Measurements from ENCODE around the gene ZNF148.

ZNF148 gene

DNA sequence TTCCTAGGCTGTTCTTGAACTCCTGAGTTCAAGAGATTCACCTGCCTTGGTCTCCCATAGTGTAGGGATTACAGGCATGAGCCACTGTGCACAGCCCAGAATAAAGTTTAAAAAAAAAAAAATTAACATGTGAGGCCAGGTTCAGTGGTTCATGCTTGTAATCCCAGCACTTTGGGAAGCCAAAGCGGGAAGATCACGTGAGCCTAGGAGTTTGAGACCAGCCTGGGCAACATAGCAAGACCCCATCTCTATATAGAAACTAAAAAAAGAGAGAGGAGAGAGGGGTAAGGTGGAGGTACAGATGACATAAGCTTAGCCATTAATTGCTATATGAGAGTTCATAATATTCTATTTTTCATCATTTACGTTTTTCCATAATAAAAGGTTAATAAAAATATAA lies 21.5 kb downstream of the ZNF148 start:
- Histone ChIP-seq H3K9ac (ENCODE audit: low read depth, low read length) (no peak overlapping the region), H3K4me3 (ENCODE audit: low read depth in 1 of 2, low read length in 2 of 2) (no peak overlapping the region), H3K27me3 (ENCODE audit: insufficient read depth, low read length, poor library complexity) (no peaks in the 10 kb centered on the region), H2AFZ (ENCODE audit: low read depth, low read length) (no peak overlapping the region), H4K20me1 (ENCODE audit: insufficient read depth, low read length) (peaks cover 56% of the 10 kb centered on the region; the same call in 1 of the 2 replicates), H3K79me2 (ENCODE audit: insufficient read depth, low read length) (peaks cover 100% of the 10 kb centered on the region), H3K36me3 (ENCODE audit: insufficient read depth, low read length) (no peaks in the 10 kb centered on the region), H3K4me1 (ENCODE audit: insufficient read depth, low read length) (peaks cover 16% of the 10 kb centered on the region; the same call in 1 of the 2 replicates), H3K4me2 (ENCODE audit: insufficient read depth, low read length) (no peak overlapping the region), H3K9me3 (ENCODE audit: insufficient read depth, low read length, severe bottlenecking) (no peaks in the 10 kb centered on the region), H3K27ac (ENCODE audit: low read length) (no peak overlapping the region)
- ATAC-seq (ENCODE audit: insufficient read depth, low read depth) (no peak), DNase-seq (no peak)
- TF ChIP-seq EZH2 (IDR thresholded peaks at IDR 0.05; ENCODE audit: borderline replicate concordance, low read depth, low read length, severe bottlenecking) = no peak
- TF ChIP-seq, protein P1, sequence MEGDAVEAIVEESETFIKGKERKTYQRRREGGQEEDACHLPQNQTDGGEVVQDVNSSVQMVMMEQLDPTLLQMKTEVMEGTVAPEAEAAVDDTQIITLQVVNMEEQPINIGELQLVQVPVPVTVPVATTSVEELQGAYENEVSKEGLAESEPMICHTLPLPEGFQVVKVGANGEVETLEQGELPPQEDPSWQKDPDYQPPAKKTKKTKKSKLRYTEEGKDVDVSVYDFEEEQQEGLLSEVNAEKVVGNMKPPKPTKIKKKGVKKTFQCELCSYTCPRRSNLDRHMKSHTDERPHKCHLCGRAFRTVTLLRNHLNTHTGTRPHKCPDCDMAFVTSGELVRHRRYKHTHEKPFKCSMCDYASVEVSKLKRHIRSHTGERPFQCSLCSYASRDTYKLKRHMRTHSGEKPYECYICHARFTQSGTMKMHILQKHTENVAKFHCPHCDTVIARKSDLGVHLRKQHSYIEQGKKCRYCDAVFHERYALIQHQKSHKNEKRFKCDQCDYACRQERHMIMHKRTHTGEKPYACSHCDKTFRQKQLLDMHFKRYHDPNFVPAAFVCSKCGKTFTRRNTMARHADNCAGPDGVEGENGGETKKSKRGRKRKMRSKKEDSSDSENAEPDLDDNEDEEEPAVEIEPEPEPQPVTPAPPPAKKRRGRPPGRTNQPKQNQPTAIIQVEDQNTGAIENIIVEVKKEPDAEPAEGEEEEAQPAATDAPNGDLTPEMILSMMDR (IDR thresholded peaks at IDR 0.05; ENCODE audit: borderline replicate concordance, extremely low read depth, low read length, poor library complexity, severe bottlenecking) = no peak

- no peak overlapping the region for H3K9ac ChIP-seq (ENCODE audit: low read depth, low read length)
- H2AFZ ChIP-seq (ENCODE audit: low read depth, low read length) = no peak overlapping the region
- no peak for TF ChIP-seq EZH2 (IDR thresholded peaks at IDR 0.05; ENCODE audit: borderline replicate concordance, low read depth, low read length, severe bottlenecking)
- TF ChIP-seq, protein P1 (IDR thresholded peaks at IDR 0.05; ENCODE audit: borderline replicate concordance, extremely low read depth, low read length, poor library complexity, severe bottlenecking) = no peak
- no peak for DNase-seq
- peaks cover 56% of the 10 kb centered on the region; the same call in 1 of the 2 replicates for H4K20me1 ChIP-seq (ENCODE audit: insufficient read depth, low read length)
- ATAC-seq (ENCODE audit: insufficient read depth, low read depth) = no peak
- H3K27ac ChIP-seq (ENCODE audit: low read length) = no peak overlapping the region
- H3K9me3 ChIP-seq (ENCODE audit: insufficient read depth, low read length, severe bottlenecking) = no peaks in the 10 kb centered on the region
- H3K4me3 ChIP-seq (ENCODE audit: low read depth in 1 of 2, low read length in 2 of 2) = no peak overlapping the region
- no peaks in the 10 kb centered on the region for H3K36me3 ChIP-seq (ENCODE audit: insufficient read depth, low read length)
- H3K27me3 ChIP-seq (ENCODE audit: insufficient read depth, low read length, poor library complexity) = no peaks in the 10 kb centered on the region
- H3K4me2 ChIP-seq (ENCODE audit: insufficient read depth, low read length) = no peak overlapping the region
- H3K79me2 ChIP-seq (ENCODE audit: insufficient read depth, low read length) = peaks cover 100% of the 10 kb centered on the region
- peaks cover 16% of the 10 kb centered on the region; the same call in 1 of the 2 replicates for H3K4me1 ChIP-seq (ENCODE audit: insufficient read depth, low read length)
Observed at GRCh38 chr3:125353128-125353527, 22.0 kb downstream of the ZNF148 start.

GRCh38 chr3:125351814-125352456 lies 23.2 kb downstream of the ZNF148 start:
- H3K27ac ChIP-seq (ENCODE audit: low read length) = no peak overlapping the region
- no peak overlapping the region for H3K4me3 ChIP-seq (ENCODE audit: low read depth in 1 of 2, low read length in 2 of 2)
- TF ChIP-seq, protein P1 (IDR thresholded peaks at IDR 0.05; ENCODE audit: borderline replicate concordance, extremely low read depth, low read length, poor library complexity, severe bottlenecking) = no peak
- TF ChIP-seq EZH2 (IDR thresholded peaks at IDR 0.05; ENCODE audit: borderline replicate concordance, low read depth, low read length, severe bottlenecking) = no peak
- DNase-seq (no peak), ATAC-seq (ENCODE audit: insufficient read depth, low read depth) (no peak)
- peaks cover 46% of the 10 kb centered on the region; the same call in 1 of the 2 replicates for H4K20me1 ChIP-seq (ENCODE audit: insufficient read depth, low read length)
- H3K4me2 ChIP-seq (ENCODE audit: insufficient read depth, low read length) = no peak overlapping the region
- H3K79me2 ChIP-seq (ENCODE audit: insufficient read depth, low read length) = peaks cover 100% of the 10 kb centered on the region
- no peak overlapping the region for H3K9ac ChIP-seq (ENCODE audit: low read depth, low read length)
- no peak overlapping the region for H2AFZ ChIP-seq (ENCODE audit: low read depth, low read length)
- no peaks in the 10 kb centered on the region for H3K9me3 ChIP-seq (ENCODE audit: insufficient read depth, low read length, severe bottlenecking)
- H3K36me3 ChIP-seq (ENCODE audit: insufficient read depth, low read length) = no peaks in the 10 kb centered on the region
- peaks cover 16% of the 10 kb centered on the region; the same call in 1 of the 2 replicates for H3K4me1 ChIP-seq (ENCODE audit: insufficient read depth, low read length)
- H3K27me3 ChIP-seq (ENCODE audit: insufficient read depth, low read length, poor library complexity) = no peaks in the 10 kb centered on the region
